Mucosa of descending colon (tissue), 3 donors: Measurements from ENCODE around the gene CCDC136. TPM values are rescaled to one million over a fixed set of nuclear protein-coding genes. Genes with fewer than 3 reads are reported as not detected.

Experiments
- ATAC-seq: fragments of 200-7000 bp; cut with Tn5 transposase; one replicate; pipeline ENCODE4 v1.9.1; 2020; ENCODE audit warnings: mild to moderate bottlenecking, moderate library complexity
- DNase-seq, 3 donors: peaks; one replicate each; pipeline ENCODE4 v3.0.0-alpha.2; 2020
- H3K36me3 ChIP-seq: fragments of 200-600 bp; one replicate; pipeline ENCODE4 v1.8.0; 2021; ENCODE audit warnings: low read depth, mild to moderate bottlenecking
- H3K4me1 ChIP-seq: fragments of 200-600 bp; one replicate; pipeline ENCODE4 v1.8.0; 2021; ENCODE audit warnings: low read depth, mild to moderate bottlenecking
- H3K4me3 ChIP-seq: fragments of 200-600 bp; one replicate; pipeline ENCODE4 v1.8.0; 2021; ENCODE audit warnings: mild to moderate bottlenecking
- H3K9me3 ChIP-seq: fragments of 200-600 bp; one replicate; pipeline ENCODE4 v1.8.0; 2021; ENCODE audit warnings: mild to moderate bottlenecking
- intact Hi-C, 2 donors: fragments of 100-400 bp; cut with DNase I in 1 of 2; cut with micrococcal nuclease in 1 of 2; formaldehyde crosslinking; loops; one replicate each; pipeline versions ENCODE4 v1.11.0 to v1.11.1; 2022; cut with DNase I, micrococcal nuclease
- total RNA-seq, 3 donors: library from RNA; stranded (reverse); fragmentation: NEBNext Ultra II Directional in 2 of 3; extraction: Animal tissue kit (Norgen Biotek cat#: 25700) in 2 of 3; gene quantifications; one replicate each; pipeline versions ENCODE4 v1.2.1 to v1.2.4, GENCODE V29; 2021 to 2023
- TF ChIP-seq, protein P1 (sequence below): fragments of 200-600 bp; IDR thresholded peaks from one replicate; pipeline ENCODE4 v1.8.0; 2022; ENCODE audit warnings: antibody characterized with exemption, mild to moderate bottlenecking
- donor health status: DM: no; HTN: no; CAD: no; lungs with moderate emphysema.
- donor health status: DM: no; HTN: no; CAD: no.
- donor health status: DM: no; HTN: yes; CAD: no.

Gene CCDC136
- total RNA-seq, 3 donors from 2014 or later = 2.1 to 37.7 (median 4.1) TPM

GRCh38 chr7:128831178-128831993 is 39.6 kb downstream of the CCDC136 start:
- intact Hi-C loops = no loop called here
- DNase-seq (no peak), ATAC-seq (peak; percentile 11)
- no peaks in the 10 kb centered on the region for H3K9me3 ChIP-seq
- no peak overlapping the region for H3K4me3 ChIP-seq
- no peaks in the 10 kb centered on the region for H3K36me3 ChIP-seq
- H3K4me1 ChIP-seq = peaks cover 13% of the 10 kb centered on the region
- TF ChIP-seq, protein P1, sequence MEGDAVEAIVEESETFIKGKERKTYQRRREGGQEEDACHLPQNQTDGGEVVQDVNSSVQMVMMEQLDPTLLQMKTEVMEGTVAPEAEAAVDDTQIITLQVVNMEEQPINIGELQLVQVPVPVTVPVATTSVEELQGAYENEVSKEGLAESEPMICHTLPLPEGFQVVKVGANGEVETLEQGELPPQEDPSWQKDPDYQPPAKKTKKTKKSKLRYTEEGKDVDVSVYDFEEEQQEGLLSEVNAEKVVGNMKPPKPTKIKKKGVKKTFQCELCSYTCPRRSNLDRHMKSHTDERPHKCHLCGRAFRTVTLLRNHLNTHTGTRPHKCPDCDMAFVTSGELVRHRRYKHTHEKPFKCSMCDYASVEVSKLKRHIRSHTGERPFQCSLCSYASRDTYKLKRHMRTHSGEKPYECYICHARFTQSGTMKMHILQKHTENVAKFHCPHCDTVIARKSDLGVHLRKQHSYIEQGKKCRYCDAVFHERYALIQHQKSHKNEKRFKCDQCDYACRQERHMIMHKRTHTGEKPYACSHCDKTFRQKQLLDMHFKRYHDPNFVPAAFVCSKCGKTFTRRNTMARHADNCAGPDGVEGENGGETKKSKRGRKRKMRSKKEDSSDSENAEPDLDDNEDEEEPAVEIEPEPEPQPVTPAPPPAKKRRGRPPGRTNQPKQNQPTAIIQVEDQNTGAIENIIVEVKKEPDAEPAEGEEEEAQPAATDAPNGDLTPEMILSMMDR = no peak

DNA sequence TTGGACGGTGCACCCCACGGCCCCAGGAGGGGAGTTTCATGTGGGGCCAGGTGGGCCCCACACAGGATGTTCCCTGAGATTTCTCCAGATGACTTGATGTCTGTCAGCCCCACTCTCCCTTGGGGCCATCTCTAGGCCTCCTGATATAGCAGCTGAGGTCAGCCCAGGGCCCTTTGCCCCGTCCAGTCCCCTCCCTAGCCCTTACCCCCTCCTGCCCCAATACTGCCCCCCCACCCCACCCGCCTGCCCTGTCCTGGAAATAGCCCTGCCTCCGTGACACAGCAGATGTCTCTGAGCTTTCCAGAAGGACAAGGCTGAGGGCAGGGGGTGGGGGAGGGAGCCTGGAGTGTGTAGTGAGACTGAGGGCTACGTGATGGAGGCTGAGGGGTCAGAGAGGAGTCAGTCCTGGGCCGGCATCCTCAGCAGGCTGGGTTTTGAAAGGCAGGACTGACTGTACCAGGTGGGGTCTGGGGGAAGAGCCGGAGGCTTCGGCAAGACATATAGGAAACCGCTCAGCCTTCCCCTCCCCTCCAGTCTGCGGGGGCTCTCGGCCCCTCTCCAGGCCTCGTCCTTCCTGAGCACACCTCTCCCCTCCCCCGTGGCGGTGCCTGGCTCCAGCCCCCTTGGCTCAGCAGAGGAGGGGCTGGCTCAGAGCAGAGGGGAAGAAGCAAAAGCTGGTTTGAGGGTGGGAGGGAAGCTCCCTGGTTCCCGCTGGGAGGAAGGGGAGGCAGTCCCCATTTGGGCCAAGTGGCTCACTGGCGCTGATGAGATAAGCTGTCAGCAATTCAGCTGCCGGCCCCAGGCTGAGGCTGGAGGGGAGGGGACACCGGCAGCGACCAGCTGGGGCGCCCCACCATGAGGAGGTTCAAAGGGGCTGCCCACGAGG is 40.5 kb downstream of the CCDC136 start:
- Histone ChIP-seq H3K4me1 (peaks cover 13% of the 10 kb centered on the region), H3K36me3 (no peaks in the 10 kb centered on the region), H3K9me3 (no peaks in the 10 kb centered on the region), H3K4me3 (no peak overlapping the region)
- ATAC-seq (no peak), DNase-seq (no peak)
- intact Hi-C loops = no loop called here
- TF ChIP-seq, protein P1 = no peak

DNA sequence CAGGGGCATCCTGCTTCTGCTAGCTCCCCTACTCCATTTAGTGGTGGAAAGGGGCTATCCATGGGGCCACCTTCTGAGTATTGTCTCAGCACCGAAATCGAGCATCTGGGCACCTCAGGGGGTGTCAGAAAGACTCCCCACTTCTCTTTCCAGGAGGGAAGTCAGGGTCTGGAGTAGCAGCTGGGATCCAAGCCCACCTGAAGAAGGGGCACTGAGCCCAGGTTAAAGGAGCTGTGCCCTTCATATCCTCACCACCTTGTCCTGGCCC is 41.0 kb downstream of the CCDC136 start:
- Histone ChIP-seq H3K9me3 (no peaks in the 10 kb centered on the region), H3K4me3 (no peak overlapping the region), H3K36me3 (no peaks in the 10 kb centered on the region), H3K4me1 (peaks cover 13% of the 10 kb centered on the region)
- intact Hi-C loops = no loop called here
- TF ChIP-seq, protein P1 = no peak
- no peak for DNase-seq
- no peak for ATAC-seq

DNA sequence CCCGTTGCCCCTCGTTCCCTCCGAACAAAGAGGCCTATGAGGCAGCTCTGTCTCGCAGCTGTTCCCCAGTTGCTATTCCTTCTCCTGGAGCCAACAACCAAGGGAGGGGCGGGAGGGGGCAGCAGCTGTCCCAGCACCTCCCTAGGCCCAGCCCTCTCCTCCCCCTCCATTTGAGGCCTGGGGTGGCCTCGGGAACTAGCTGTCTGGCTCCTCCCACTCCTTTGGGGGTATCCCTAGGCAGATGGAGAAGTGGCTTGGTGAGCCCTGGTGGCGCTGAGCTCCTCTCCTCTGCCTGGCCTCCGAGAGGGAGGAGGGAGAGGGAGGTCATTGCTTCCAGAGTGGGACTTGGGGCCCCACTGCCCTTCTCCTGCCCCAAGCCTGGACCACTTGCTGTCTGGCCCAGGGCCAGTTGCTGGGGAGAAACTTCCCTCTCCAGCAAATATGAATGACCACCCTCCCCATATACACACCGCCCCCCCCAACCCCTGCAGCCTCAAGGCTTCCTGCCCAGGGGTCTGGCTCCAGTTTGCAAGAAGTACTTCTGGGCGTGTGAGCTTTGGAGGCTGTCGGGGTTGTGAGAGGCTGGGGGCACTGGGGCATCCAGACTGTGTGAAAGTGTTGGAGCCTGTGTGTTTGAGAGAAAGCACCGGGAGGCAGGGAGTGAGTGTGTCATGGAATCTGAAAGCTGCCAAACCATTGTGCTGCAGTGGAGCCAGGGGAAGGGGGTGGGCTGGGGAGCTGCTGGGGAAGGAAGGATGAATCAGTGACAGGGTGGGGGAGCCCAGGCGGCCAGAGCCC is 41.6 kb downstream of the CCDC136 start:
- H3K36me3 ChIP-seq = no peaks in the 10 kb centered on the region
- intact Hi-C loops = no loop called here
- TF ChIP-seq, protein P1 = no peak
- H3K4me1 ChIP-seq = peaks cover 13% of the 10 kb centered on the region
- H3K4me3 ChIP-seq = no peak overlapping the region
- DNase-seq (peak in 2 of 3 donors; percentile 38 to 62), ATAC-seq (peak; percentile 26)
- no peaks in the 10 kb centered on the region for H3K9me3 ChIP-seq

GRCh38 chr7:128833946-128834325 is 42.2 kb downstream of the CCDC136 start:
- TF ChIP-seq, protein P1 = no peak
- Histone ChIP-seq H3K4me3 (no peak overlapping the region), H3K36me3 (no peaks in the 10 kb centered on the region), H3K4me1 (peaks cover 13% of the 10 kb centered on the region), H3K9me3 (no peaks in the 10 kb centered on the region)
- ATAC-seq (no peak), DNase-seq (no peak)
- intact Hi-C loops = no loop called here
